HepG2 (cell line): ENCODE results near the gene ISY1. TPM values are rescaled to one million over a fixed set of nuclear protein-coding genes. Genes with fewer than 3 reads are reported as not detected.

Experiments
- ARID5B ChIP-seq: IDR thresholded peaks from 2 replicates; pipeline ENCODE4 v1.4.0; 2020; ENCODE audit warnings: mild to moderate bottlenecking, missing genetic modification reagents
- BCL3 ChIP-seq: sonication (generic); formaldehyde crosslinking; IDR thresholded peaks from 2 replicates; pipeline ENCODE4 v1.5.1; 2020; ENCODE audit warnings: mild to moderate bottlenecking, missing genetic modification reagents, moderate library complexity
- CBX2 ChIP-seq, 2 experiments: fragments of 200-600 bp in 1 of 2; sonication (generic); formaldehyde crosslinking in 1 of 2; IDR thresholded peaks; 2 replicates each; pipeline versions ENCODE4 v1.7.0 to v1.8.1; 2018 to 2022; ENCODE audit warnings: low read depth in 2 of 2, low read length in 1 of 2, mild to moderate bottlenecking in 1 of 2, missing genetic modification reagents in 1 of 2
- CEBPB ChIP-seq: IDR thresholded peaks from 2 replicates; pipeline ENCODE4 v1.6.1; 2011; ENCODE audit warnings: low read depth, low read length, improper control_type of control experiment, borderline replicate concordance
- EED ChIP-seq: sonication (generic); formaldehyde crosslinking; IDR thresholded peaks from 2 replicates; pipeline ENCODE4 v1.5.0; 2020; ENCODE audit warnings: mild to moderate bottlenecking, missing genetic modification reagents
- GATAD2A ChIP-seq: IDR thresholded peaks from 2 replicates; pipeline ENCODE4 v1.6.1; 2016
- KLF12 ChIP-seq: sonication (generic); formaldehyde crosslinking; IDR thresholded peaks from 2 replicates; pipeline ENCODE4 v1.4.0; 2020; ENCODE audit warnings: missing genetic modification reagents, borderline replicate concordance
- NR2F6 ChIP-seq, 2 experiments: IDR thresholded peaks; 2 replicates each; pipeline ENCODE4 v1.6.1; 2016; ENCODE audit warnings: antibody characterized with exemption in 1 of 2, mild to moderate bottlenecking in 1 of 2
- PHF20 ChIP-seq: sonication (generic); formaldehyde crosslinking; IDR thresholded peaks from 2 replicates; pipeline ENCODE4 v1.5.0; 2020; ENCODE audit warnings: mild to moderate bottlenecking, missing genetic modification reagents
- PPARG ChIP-seq: conservative IDR thresholded peaks from 2 replicates; pipeline ENCODE4 v1.6.1; 2016; ENCODE audit warnings: missing biosample characterization, missing genetic modification reagents
- STAT5B ChIP-seq: sonication (generic); formaldehyde crosslinking; IDR thresholded peaks from 2 replicates; pipeline ENCODE4 v1.4.0; 2020; ENCODE audit warnings: missing genetic modification reagents
- ZNF407 ChIP-seq: sonication (generic); formaldehyde crosslinking; IDR thresholded peaks from one replicate; pipeline ENCODE4 v1.5.1; 2020; ENCODE audit warnings: mild to moderate bottlenecking, missing genetic modification reagents; ENCODE audit errors: not compliant biosample characterization
- ZNF569 ChIP-seq: sonication (generic); formaldehyde crosslinking; IDR thresholded peaks from 2 replicates; pipeline ENCODE4 v1.5.0; 2020; ENCODE audit warnings: mild to moderate bottlenecking, missing genetic modification reagents, moderate library complexity, borderline replicate concordance
- ZNF709 ChIP-seq: sonication (generic); formaldehyde crosslinking; IDR thresholded peaks from 2 replicates; pipeline ENCODE4 v1.5.0; 2020; ENCODE audit warnings: mild to moderate bottlenecking, missing genetic modification reagents
- ZSCAN21 ChIP-seq: sonication (generic); formaldehyde crosslinking; IDR thresholded peaks from 2 replicates; pipeline ENCODE4 v1.8.0; 2022; ENCODE audit warnings: mild to moderate bottlenecking, missing genetic modification reagents, moderate library complexity, borderline replicate concordance
- ZZZ3 ChIP-seq: sonication (generic); formaldehyde crosslinking; IDR thresholded peaks from 2 replicates; pipeline ENCODE4 v1.4.0; 2020; ENCODE audit warnings: missing genetic modification reagents, mild to moderate bottlenecking, borderline replicate concordance
- polyA plus RNA-seq, 8 experiments: library from polyadenylated mRNA; depleted of rRNA in 3 of 8; stranded (reverse) in 7 of 8; unstranded in 1 of 8; fragments of >200 nt; fragmentation: Illumina TruSeq in 4 of 8; extraction: Trizol in 4 of 8; gene quantifications; 2 replicates each; pipeline versions ENCODE4 v1.2.1 to v1.2.3, GENCODE V29; 2011 to 2016; ENCODE audit warnings: low read depth in 4 of 8, missing spikeins in 1 of 8, mixed read lengths in 1 of 8; ENCODE audit not compliant: insufficient read depth in 1 of 8
- total RNA-seq, 5 experiments: library from RNA; depleted of rRNA; stranded (reverse); fragments of >200 nt; fragmentation: Illumina TruSeq; extraction: Trizol; gene quantifications; 2 replicates each; pipeline ENCODE4 v1.2.3, GENCODE V29; 2016; ENCODE audit warnings: low read depth in 1 of 5

The ISY1 gene
- total and polyA plus RNA-seq, 2 of the 13 experiments (the other 11 are each of a cell fraction or from before 2014, with no cell fraction given): 21.0 to 39.1 TPM

- TF ChIP-seq ZNF407: no peak
- no peak for TF ChIP-seq CEBPB
- no peak for TF ChIP-seq ZNF709 (CRISPR knock-in tag)
- TF ChIP-seq EED: no peak
- TF ChIP-seq CBX2 (IDR thresholded peaks at IDR 0.05; ENCODE audit: low read depth, low read length): no peak
- TF ChIP-seq CBX2 (CRISPR knock-in tag; IDR thresholded peaks at IDR 0.05; ENCODE audit: low read depth): no peak
- 0 out of 2 replicates have a peak, but pooled peaks have one; percentile 9 for TF ChIP-seq GATAD2A (CRISPR knock-in tag)
- 0 out of 2 replicates have a peak, but pooled peaks have one; percentile 17 for TF ChIP-seq PPARG (CRISPR knock-in tag)
- no peak for TF ChIP-seq ZNF569 (CRISPR knock-in tag)
- TF ChIP-seq ZZZ3: 0 out of 2 replicates have a peak, but pooled peaks have one; percentile 8
- no peak for TF ChIP-seq PHF20 (CRISPR knock-in tag)
- no peak for TF ChIP-seq KLF12 (CRISPR knock-in tag)
- TF ChIP-seq ARID5B: 0 out of 2 replicates have a peak, but pooled peaks have one; percentile 3
- TF ChIP-seq BCL3 (CRISPR knock-in tag): no peak
- TF ChIP-seq STAT5B (CRISPR knock-in tag): no peak
- no peak for TF ChIP-seq ZSCAN21
- peak; percentile 59 for TF ChIP-seq NR2F6 (IDR thresholded peaks at IDR 0.05)
- TF ChIP-seq NR2F6 (CRISPR knock-in tag; IDR thresholded peaks at IDR 0.05): no peak
Measured at GRCh38 chr3:129184396-129184657, 23.5 kb upstream of the ISY1 start (continued).
